WTC11 (cell line): ENCODE measurements around the gene PCDH9. TPM values are rescaled to one million over a fixed set of nuclear protein-coding genes. Genes with fewer than 3 reads are reported as not detected.
A peak's percentile ranks its signal among the peaks of the same experiment; 100 is the strongest.

Source experiments
- ATAC-seq: fragments of 200-7000 bp; cut with Tn5 transposase; 2 replicates; pipeline ENCODE4 v1.10.0; 2021; ENCODE audit warnings: mild to moderate bottlenecking, moderate library complexity
- CTCF ChIA-PET: fragments of 300-600 bp; sonication (Branson Sonifier 250); formaldehyde crosslinking; loops from one replicate; lab custom pipeline; 2021; ENCODE audit warnings: antibody characterized with exemption; lab: Charles Lee
- POLR2A ChIA-PET: fragments of 350-600 bp; sonication (Branson Sonifier 250); formaldehyde crosslinking; loops from one replicate; lab custom pipeline; 2021; ENCODE audit warnings: antibody characterized with exemption; lab: Charles Lee
- DNase-seq: peaks from one replicate; pipeline ENCODE4 v3.0.0; 2021; ENCODE audit warnings: low spot score
- H3K27ac Mint-ChIP-seq: 2 replicates; pipeline ENCODE4 v1.8.0; 2021; ENCODE audit warnings: mixed read lengths
- H3K27me3 Mint-ChIP-seq: 2 replicates; pipeline ENCODE4 v1.8.0; 2021; ENCODE audit warnings: low read depth, mild to moderate bottlenecking, moderate library complexity, mixed read lengths
- H3K36me3 Mint-ChIP-seq: 2 replicates; pipeline ENCODE4 v1.8.0; 2021; ENCODE audit warnings: mixed read lengths
- H3K4me1 Mint-ChIP-seq: 2 replicates; pipeline ENCODE4 v1.8.0; 2022; ENCODE audit warnings: mixed read lengths
- H3K4me3 Mint-ChIP-seq: 2 replicates; pipeline ENCODE4 v1.8.0; 2021; ENCODE audit warnings: mild to moderate bottlenecking, moderate library complexity, mixed read lengths
- H3K9me3 Mint-ChIP-seq: 2 replicates; pipeline ENCODE4 v1.8.0; 2021; ENCODE audit warnings: mixed read lengths
- AFF4 ChIP-seq: sonication (generic); formaldehyde crosslinking; IDR thresholded peaks from 2 replicates; pipeline ENCODE4 v1.8.1; 2023; ENCODE audit warnings: mild to moderate bottlenecking, missing genetic modification reagents, borderline replicate concordance
- CDX4 ChIP-seq: fragments of 250-450 bp; sonication (Bioruptor Pico); IDR thresholded peaks from 2 replicates; pipeline ENCODE4 v1.9.0; 2021; ENCODE audit warnings: moderate library complexity, mild to moderate bottlenecking, inconsistent platforms, borderline replicate concordance
- CREB1 ChIP-seq: sonication (generic); formaldehyde crosslinking; IDR thresholded peaks from 2 replicates; pipeline ENCODE4 v1.8.0; 2023; ENCODE audit warnings: mild to moderate bottlenecking, missing genetic modification reagents
- E2F5 ChIP-seq: sonication (generic); formaldehyde crosslinking; IDR thresholded peaks from 2 replicates; pipeline ENCODE4 v1.8.1; 2022; ENCODE audit warnings: mild to moderate bottlenecking, moderate library complexity, missing genetic modification reagents
- FOXJ3 ChIP-seq: sonication (generic); formaldehyde crosslinking; IDR thresholded peaks from 2 replicates; pipeline ENCODE4 v1.9.0; 2021; ENCODE audit warnings: missing genetic modification reagents, mild to moderate bottlenecking, borderline replicate concordance
- GTF2I ChIP-seq: fragments of 250-450 bp; sonication (Bioruptor Pico); conservative IDR thresholded peaks from 2 replicates; pipeline ENCODE4 v1.4.0; 2021; ENCODE audit warnings: mild to moderate bottlenecking
- MXD4 ChIP-seq: fragments of 250-450 bp; sonication (Bioruptor Pico); IDR thresholded peaks from 2 replicates; pipeline ENCODE4 v1.8.0; 2021; ENCODE audit warnings: mild to moderate bottlenecking, moderate library complexity, borderline replicate concordance
- TP53 ChIP-seq: sonication (generic); formaldehyde crosslinking; IDR thresholded peaks from 2 replicates; pipeline ENCODE4 v1.8.1; 2023; ENCODE audit warnings: mild to moderate bottlenecking, missing genetic modification reagents
- ZNF121 ChIP-seq: sonication (generic); formaldehyde crosslinking; IDR thresholded peaks from 2 replicates; pipeline ENCODE4 v1.8.0; 2023; ENCODE audit warnings: missing genetic modification reagents
- total RNA-seq: library from RNA; stranded (reverse); gene quantifications from 3 replicates; pipeline ENCODE4 v1.2.3, GENCODE V29; 2021
- TF ChIP-seq, protein P1 (sequence below): sonication (generic); formaldehyde crosslinking; IDR thresholded peaks from 2 replicates; pipeline ENCODE4 v1.8.0; 2022; ENCODE audit warnings: mild to moderate bottlenecking, missing genetic modification reagents
- TF ChIP-seq, protein P2 (sequence below): sonication (generic); formaldehyde crosslinking; IDR thresholded peaks from 2 replicates; pipeline ENCODE4 v1.8.0; 2022; ENCODE audit warnings: mild to moderate bottlenecking, missing genetic modification reagents
- TF ChIP-seq, protein P3 (sequence below): sonication (generic); formaldehyde crosslinking; IDR thresholded peaks from 2 replicates; pipeline ENCODE4 v1.8.1; 2022; ENCODE audit warnings: mild to moderate bottlenecking, missing genetic modification reagents, moderate library complexity, borderline replicate concordance

PCDH9 gene
- total RNA-seq, 1 experiment from 2014 or later = 0.48 TPM

DNA sequence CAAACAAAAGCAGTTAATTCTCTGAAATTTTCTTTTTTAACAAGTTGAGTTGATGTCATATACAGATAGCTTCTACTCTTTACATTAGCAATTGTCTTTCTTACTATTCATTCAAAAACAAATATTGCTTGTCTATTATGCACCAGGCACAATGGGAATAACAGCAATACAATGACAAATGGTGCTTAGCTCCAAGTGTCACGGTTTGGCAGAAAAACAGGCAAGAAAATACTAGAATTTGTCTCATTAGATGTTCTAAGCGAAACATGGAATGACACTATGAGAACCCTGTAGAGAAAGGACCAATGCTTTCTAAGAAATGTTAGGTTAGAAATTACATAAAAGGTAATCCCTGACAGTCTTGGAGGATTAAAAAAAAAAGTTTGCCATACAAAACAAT lies 187.6 kb downstream of the PCDH9 start (continued):
- TF ChIP-seq AFF4 (CRISPR knock-in tag) = no peak
- no peak for TF ChIP-seq ZNF121 (CRISPR knock-in tag)
- no peak for TF ChIP-seq CDX4 (CRISPR knock-in tag)
- TF ChIP-seq, all 79 proteins: peak for 0

GRCh38 chr13:67036699-67037457 lies 193.3 kb downstream of the PCDH9 start:
- no peaks in the 10 kb centered on the region for H3K9me3 Mint-ChIP-seq
- H3K27ac Mint-ChIP-seq = no peak overlapping the region
- no peaks in the 10 kb centered on the region for H3K27me3 Mint-ChIP-seq
- DNase-seq (no peak), ATAC-seq (0 out of 2 replicates have a peak, but pooled peaks have one; percentile 34)
- TF ChIP-seq CREB1 (CRISPR knock-in tag) = no peak
- TF ChIP-seq GTF2I = no peak
- no peak for TF ChIP-seq MXD4
- TF ChIP-seq, protein P1, sequence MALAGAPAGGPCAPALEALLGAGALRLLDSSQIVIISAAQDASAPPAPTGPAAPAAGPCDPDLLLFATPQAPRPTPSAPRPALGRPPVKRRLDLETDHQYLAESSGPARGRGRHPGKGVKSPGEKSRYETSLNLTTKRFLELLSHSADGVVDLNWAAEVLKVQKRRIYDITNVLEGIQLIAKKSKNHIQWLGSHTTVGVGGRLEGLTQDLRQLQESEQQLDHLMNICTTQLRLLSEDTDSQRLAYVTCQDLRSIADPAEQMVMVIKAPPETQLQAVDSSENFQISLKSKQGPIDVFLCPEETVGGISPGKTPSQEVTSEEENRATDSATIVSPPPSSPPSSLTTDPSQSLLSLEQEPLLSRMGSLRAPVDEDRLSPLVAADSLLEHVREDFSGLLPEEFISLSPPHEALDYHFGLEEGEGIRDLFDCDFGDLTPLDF = no peak
- TF ChIP-seq, protein P2, sequence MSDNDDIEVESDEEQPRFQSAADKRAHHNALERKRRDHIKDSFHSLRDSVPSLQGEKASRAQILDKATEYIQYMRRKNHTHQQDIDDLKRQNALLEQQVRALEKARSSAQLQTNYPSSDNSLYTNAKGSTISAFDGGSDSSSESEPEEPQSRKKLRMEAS (CRISPR knock-in tag) = no peak
- TF ChIP-seq TP53 (CRISPR knock-in tag) = no peak
- no peak for TF ChIP-seq E2F5
- TF ChIP-seq, protein P3, sequence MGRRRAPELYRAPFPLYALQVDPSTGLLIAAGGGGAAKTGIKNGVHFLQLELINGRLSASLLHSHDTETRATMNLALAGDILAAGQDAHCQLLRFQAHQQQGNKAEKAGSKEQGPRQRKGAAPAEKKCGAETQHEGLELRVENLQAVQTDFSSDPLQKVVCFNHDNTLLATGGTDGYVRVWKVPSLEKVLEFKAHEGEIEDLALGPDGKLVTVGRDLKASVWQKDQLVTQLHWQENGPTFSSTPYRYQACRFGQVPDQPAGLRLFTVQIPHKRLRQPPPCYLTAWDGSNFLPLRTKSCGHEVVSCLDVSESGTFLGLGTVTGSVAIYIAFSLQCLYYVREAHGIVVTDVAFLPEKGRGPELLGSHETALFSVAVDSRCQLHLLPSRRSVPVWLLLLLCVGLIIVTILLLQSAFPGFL (CRISPR knock-in tag) = no peak
- CTCF ChIA-PET = interaction anchor here (1.6 kb wide), 1 partner anchor 16 kb away, joined by 4 read pairs; no protein-coding TSS in a partner anchor
- H3K4me1 Mint-ChIP-seq = peaks cover 13% of the 10 kb centered on the region
- no peak overlapping the region for H3K4me3 Mint-ChIP-seq
- no peaks in the 10 kb centered on the region for H3K36me3 Mint-ChIP-seq
- POLR2A ChIA-PET = no interaction called here

GRCh38 chr13:67033170-67033569 lies 197.0 kb downstream of the PCDH9 start:
- Mint-ChIP-seq H3K27me3 (no peaks in the 10 kb centered on the region), H3K36me3 (no peaks in the 10 kb centered on the region), H3K4me3 (no peak overlapping the region), H3K4me1 (peaks cover 13% of the 10 kb centered on the region), H3K27ac (no peak overlapping the region)
- DNase-seq = no peak
- CTCF ChIA-PET = interaction anchor here (1.1 kb wide), 1 partner anchor 39 kb away, joined by 3 read pairs; no protein-coding TSS in a partner anchor
- no peak for ATAC-seq
- TF ChIP-seq FOXJ3 (CRISPR knock-in tag) = no peak
- TF ChIP-seq, all 79 proteins: peak for 0
- no peaks in the 10 kb centered on the region for H3K9me3 Mint-ChIP-seq
- POLR2A ChIA-PET = no interaction called here
